Raji (cell line): ENCODE data around the gene TRAPPC12.

Experiments used
- POLR2A ChIP-seq: IDR thresholded peaks from 2 replicates; pipeline ENCODE4 v1.6.1; 2011; ENCODE audit warnings: low read depth, low read length, control low read depth; ENCODE audit not compliant: insufficient read depth

Gene TRAPPC12

GRCh38 chr2:3463186-3463835, 83.8 kb downstream of the TRAPPC12 start:
- no peak for TF ChIP-seq POLR2A

GRCh38 chr2:3463944-3464343, 84.5 kb downstream of the TRAPPC12 start:
- TF ChIP-seq POLR2A: no peak

DNA sequence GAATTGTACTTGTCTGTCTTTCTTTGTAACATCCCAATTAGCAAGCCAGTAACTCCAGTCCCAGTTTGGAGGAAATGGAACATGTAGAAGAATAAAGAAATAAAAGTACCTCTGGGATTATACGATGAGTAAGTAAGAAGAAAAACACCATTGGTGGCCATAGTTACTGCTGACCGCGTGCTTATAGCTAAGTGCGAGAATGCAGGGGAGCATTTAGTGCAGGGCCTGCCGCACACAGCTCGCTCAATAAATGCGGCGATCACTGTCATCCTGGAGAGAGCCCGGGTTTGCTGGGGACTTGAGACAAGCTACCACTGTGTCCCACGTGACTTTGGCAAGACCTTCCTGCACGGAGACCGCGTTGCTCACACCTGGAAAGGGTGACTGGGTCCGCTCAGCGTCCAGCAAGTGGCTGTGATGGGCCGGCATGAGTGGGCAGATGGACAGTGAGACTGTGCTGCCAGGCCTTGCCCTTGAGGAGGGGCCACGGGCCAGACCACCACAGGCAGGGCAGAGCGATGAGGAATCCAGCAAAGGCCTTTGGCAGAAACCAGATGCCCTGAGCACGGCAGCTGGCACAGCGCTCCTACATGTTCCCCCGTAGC, 85.0 kb downstream of the TRAPPC12 start:
- no peak for TF ChIP-seq POLR2A

DNA sequence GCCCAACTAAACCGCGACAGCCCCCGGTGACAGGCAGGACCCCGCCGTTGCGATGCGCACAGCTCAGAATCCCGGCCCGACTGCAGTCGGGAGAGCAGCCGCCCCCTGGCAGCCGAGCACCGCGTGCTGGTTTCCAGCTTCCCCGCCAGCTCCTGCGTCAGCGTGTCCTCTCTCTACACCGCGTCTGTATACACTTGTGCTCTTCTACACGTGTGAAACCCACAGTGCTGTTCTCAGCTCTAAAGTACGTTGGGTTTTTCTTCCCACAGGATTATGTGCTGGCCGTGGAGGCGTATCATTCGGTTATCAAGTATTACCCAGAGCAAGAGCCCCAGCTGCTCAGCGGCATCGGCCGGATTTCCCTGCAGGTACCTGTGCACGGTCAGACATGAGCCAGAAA, 85.8 kb downstream of the TRAPPC12 start:
- no peak for TF ChIP-seq POLR2A

GRCh38 chr2:3465844-3466481, 86.5 kb downstream of the TRAPPC12 start:
- no peak for TF ChIP-seq POLR2A

DNA sequence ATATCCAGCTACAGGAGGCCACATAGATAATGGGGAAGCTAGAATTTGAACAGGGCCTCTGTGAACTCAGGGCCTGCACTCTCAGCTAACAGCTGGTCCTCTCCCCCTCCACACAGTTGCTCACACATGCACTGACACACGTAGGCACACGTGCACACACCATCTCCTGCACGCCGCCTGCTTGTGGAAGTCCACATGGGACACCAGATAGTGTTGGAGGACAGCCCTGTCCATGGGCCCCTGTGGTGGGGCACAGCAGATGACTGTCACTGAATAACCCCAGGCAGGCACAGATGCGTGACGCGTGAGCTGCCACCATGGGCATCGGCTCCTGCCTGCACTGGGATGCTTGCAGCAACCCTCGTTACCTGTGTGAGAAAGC, 87.0 kb downstream of the TRAPPC12 start:
- TF ChIP-seq POLR2A: no peak

GRCh38 chr2:3466966-3467365, 87.5 kb downstream of the TRAPPC12 start:
- TF ChIP-seq POLR2A: no peak

DNA sequence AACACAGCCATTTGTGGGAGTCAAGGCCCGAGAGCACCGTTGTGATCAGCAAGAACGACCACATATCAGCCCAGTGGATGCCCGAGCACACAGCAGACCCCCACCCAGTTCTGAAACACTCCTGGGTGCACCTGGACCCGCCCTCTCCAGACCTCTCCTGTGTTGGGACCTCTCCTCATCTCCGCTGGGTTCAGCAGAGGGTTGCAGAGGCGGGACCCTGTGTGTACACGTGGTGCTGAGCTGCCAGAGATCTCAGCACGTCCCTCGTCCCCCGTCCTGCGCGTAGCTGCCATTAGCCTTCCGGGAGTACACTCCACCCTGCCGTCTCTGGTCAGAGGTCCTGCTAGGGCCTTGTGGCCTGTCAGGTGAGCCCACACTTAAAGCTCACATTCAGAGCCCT, 88.2 kb downstream of the TRAPPC12 start:
- no peak for TF ChIP-seq POLR2A

DNA sequence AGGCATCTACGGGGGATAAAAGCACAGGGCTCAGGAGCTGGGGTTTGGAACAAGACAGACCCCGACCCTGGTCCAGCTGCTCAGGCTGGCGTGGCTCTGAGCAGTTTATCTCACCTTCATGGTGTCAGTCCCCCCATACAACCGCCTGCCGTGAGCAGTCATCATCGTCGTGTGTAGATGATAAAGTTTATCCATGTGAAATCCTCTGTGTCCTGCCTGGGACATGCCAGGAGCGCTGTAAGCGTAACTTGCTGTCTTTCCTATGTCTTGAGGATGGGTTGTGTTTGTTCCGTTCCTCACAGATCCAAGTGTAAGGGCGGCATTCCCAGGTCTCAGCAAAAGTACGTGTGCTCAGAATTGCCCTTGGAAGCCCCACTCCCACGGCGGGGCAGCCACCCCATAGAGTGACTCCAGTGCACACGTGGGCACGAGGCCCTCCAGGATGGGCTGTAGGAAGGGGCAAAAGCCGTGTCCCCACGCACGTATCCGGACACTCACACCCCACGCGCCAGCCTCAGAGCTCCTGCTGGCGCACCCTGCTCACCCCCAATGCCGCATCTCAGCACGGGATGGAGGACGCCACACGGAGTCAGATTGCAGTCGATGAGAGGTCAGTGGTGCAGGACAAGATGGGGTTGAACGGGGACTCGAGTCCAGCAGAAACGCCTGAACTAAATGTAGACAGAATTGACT, 88.9 kb downstream of the TRAPPC12 start:
- no peak for TF ChIP-seq POLR2A

DNA sequence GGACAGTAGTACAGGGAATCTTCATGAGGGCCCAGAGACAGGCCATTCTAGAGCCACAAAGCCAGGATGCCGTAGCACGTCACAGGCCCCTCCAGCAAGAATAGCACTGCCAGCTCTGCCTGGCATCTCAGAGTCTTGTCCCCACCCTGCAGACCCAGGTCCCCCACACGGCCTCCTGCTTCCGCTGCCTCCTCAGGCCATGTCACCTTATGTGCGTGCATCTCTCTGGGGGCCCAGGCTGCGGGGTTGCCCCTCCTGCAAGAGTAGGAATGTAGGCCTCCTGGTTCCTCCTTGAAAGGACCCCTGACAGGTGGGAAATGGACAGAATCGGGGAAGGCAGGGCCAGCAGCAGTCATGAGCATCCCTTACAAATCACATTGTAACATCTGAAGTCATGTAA, 90.0 kb downstream of the TRAPPC12 start:
- TF ChIP-seq POLR2A: no peak

DNA sequence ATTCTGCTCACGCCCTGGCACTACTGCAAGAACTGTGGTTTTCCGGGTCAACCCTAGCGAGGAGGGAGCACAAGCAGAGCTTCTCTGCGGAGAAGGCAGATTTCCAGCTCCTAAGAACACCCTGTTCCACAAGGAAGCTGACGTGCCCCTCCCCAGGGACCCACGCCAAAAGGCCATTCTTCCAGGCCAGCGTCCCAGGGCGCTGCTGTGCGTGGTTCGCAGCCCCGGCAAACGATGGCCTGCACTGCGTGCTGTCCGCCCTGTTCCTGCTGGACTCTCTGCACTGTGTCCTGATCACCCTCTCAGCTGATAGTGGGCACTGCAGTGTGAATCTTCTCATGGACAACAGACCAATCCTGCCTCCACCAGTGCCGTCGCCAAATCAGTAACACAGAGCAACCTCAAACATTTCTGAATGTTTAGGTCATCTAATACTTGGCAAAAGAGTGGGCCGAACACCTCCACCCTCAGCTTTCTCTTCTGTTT, 90.7 kb downstream of the TRAPPC12 start:
- TF ChIP-seq POLR2A: no peak

DNA sequence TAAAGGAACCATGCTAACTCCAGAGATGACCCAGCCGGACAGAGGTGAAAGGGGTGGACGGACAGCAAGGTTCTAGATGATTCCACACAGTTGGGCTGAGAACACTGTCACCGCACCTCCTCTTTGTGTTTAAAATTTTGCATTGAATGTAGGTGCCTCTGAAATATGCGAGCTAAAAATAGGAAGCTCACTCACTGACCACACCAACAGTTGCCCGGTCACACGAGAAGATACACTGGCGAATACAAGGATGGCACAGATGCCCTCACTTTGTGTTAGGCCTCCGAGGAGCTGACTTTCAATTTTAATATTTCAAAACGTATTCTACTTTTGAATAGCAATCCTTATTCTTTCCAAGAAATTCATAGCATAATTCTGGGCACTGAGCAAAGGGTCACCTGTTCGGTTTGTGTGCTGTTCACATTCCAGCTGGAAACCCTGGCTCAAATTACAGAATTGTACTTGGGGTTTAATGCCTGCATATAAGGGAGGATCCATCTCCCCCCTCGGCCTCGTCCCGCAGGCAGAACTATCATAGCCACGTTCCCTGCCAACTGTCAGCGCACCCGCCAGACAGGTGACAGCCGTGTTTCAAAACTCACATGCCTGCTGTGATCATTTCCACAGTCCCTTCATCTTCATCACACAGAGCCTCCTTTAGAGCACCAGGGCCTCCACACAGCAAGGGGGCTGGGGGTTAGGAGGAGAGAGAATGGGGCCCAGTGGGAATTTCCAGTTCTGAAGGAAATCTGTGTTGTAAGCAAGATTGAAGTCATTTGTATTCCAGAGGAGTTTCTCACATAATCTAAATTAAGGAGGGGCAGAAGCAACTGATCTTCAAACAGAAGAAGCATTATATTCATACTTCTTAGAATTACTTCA, 91.6 kb downstream of the TRAPPC12 start:
- no peak for TF ChIP-seq POLR2A

DNA sequence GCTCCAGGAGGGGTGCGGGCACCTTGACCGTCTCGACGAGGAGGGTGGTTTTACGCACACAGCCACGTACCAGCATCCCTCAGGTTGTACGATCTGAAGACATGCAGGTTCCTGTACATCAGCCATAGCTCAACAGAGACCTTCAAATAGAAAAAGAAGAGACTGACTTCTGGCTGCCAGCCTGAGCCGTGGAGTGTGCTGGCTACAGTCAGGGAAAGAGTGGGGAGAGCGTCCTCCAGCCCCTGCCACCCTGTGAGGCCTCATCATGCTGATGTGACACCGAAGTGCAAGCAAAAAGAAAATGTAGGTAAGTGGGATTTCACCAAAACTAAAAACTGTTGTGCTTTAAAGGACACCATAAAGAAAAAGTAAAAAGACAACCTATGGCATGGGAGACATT, 92.8 kb downstream of the TRAPPC12 start:
- no peak for TF ChIP-seq POLR2A

DNA sequence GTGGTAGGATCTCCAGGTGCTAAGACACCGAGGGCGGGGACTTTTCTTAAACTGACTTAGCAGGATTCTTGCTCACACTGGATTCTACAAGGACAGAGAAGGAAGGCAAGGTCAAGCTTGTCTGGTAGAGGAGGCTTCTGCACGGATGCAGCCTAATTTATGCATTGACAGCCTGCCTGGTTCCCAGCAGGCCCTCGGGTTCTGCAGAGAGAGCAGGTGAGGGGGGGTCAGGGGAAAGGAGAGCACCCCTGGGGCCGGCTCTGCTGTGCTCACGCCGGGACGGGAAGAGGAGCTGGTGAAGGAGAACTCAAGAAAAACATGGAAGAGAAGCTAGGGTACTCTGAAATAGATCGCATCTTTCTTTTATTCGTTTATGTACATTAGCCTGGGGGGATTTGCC, 93.5 kb downstream of the TRAPPC12 start:
- no peak for TF ChIP-seq POLR2A

GRCh38 chr2:3475771-3476170, 96.3 kb downstream of the TRAPPC12 start:
- TF ChIP-seq POLR2A: no peak
